HepG2 (cell line): Measurements from ENCODE around the gene ITGA7. TPM values are rescaled to one million over a fixed set of nuclear protein-coding genes. Genes with fewer than 3 reads are reported as not detected.
A peak's percentile ranks its signal among the peaks of the same experiment; 100 is the strongest.

Experiments
- ARID3A ChIP-seq: IDR thresholded peaks from 2 replicates; pipeline ENCODE4 v1.6.1; 2012; ENCODE audit warnings: low read depth, low read length, improper control_type of control experiment
- BCLAF1 ChIP-seq: fragments of 450-650 bp; IDR thresholded peaks from 2 replicates; pipeline ENCODE4 v1.6.1; 2017; ENCODE audit warnings: mild to moderate bottlenecking
- CAMTA2 ChIP-seq: sonication (generic); formaldehyde crosslinking; IDR thresholded peaks from 2 replicates; pipeline ENCODE4 v1.4.0; 2020; ENCODE audit warnings: mild to moderate bottlenecking, missing genetic modification reagents, borderline replicate concordance
- GLI4 ChIP-seq: sonication (generic); formaldehyde crosslinking; IDR thresholded peaks from 2 replicates; pipeline ENCODE4 v1.5.1; 2020; ENCODE audit warnings: missing genetic modification reagents, mild to moderate bottlenecking, moderate library complexity, borderline replicate concordance
- HNRNPUL1 ChIP-seq: fragments of 200-400 bp; formaldehyde crosslinking; IDR thresholded peaks from 2 replicates; pipeline ENCODE4 v1.6.1; 2017; ENCODE audit warnings: low read depth, mild to moderate bottlenecking, low read length, moderate library complexity
- JUND ChIP-seq: sonication (generic); formaldehyde crosslinking; IDR thresholded peaks from 2 replicates; pipeline ENCODE4 v1.8.0; 2022; ENCODE audit warnings: mild to moderate bottlenecking, missing genetic modification reagents
- NCOA5 ChIP-seq: sonication (generic); formaldehyde crosslinking; IDR thresholded peaks from 2 replicates; pipeline ENCODE4 v1.4.0; 2020; ENCODE audit warnings: missing genetic modification reagents
- RAD51 ChIP-seq: fragments of 450-650 bp; IDR thresholded peaks from 2 replicates; pipeline ENCODE4 v1.6.1; 2016; ENCODE audit warnings: borderline replicate concordance
- RORA ChIP-seq: sonication (generic); formaldehyde crosslinking; IDR thresholded peaks from 2 replicates; pipeline ENCODE4 v1.5.0; 2020; ENCODE audit warnings: mild to moderate bottlenecking, missing genetic modification reagents, moderate library complexity
- SIX1 ChIP-seq: sonication (generic); formaldehyde crosslinking; IDR thresholded peaks from 2 replicates; pipeline ENCODE4 v1.4.0; 2020; ENCODE audit warnings: missing genetic modification reagents, borderline replicate concordance
- TBL1XR1 ChIP-seq: fragments of 150-350 bp; IDR thresholded peaks from 2 replicates; pipeline ENCODE4 v1.6.1; 2014; ENCODE audit warnings: borderline replicate concordance, low read length; ENCODE audit not compliant: partially characterized antibody
- TIGD3 ChIP-seq: sonication (generic); formaldehyde crosslinking; IDR thresholded peaks from 2 replicates; pipeline ENCODE4 v1.5.1; 2020; ENCODE audit warnings: mild to moderate bottlenecking, missing genetic modification reagents, borderline replicate concordance
- ZKSCAN1 ChIP-seq: fragments of 150-350 bp; IDR thresholded peaks from 2 replicates; pipeline ENCODE4 v1.6.1; 2014; ENCODE audit warnings: low read length
- ZNF138 ChIP-seq: sonication (generic); formaldehyde crosslinking; IDR thresholded peaks from 2 replicates; pipeline ENCODE4 v1.5.0; 2020; ENCODE audit warnings: mild to moderate bottlenecking, low read depth, missing genetic modification reagents
- ZSCAN22 ChIP-seq: sonication (generic); formaldehyde crosslinking; IDR thresholded peaks from 2 replicates; pipeline ENCODE4 v1.4.0; 2020; ENCODE audit warnings: mild to moderate bottlenecking, missing genetic modification reagents
- polyA plus RNA-seq, 8 experiments: library from polyadenylated mRNA; depleted of rRNA in 3 of 8; stranded (reverse) in 7 of 8; unstranded in 1 of 8; fragments of >200 nt; fragmentation: Illumina TruSeq in 4 of 8; extraction: Trizol in 4 of 8; gene quantifications; 2 replicates each; pipeline versions ENCODE4 v1.2.1 to v1.2.3, GENCODE V29; 2011 to 2016; ENCODE audit warnings: low read depth in 4 of 8, missing spikeins in 1 of 8, mixed read lengths in 1 of 8; ENCODE audit not compliant: insufficient read depth in 1 of 8
- total RNA-seq, 5 experiments: library from RNA; depleted of rRNA; stranded (reverse); fragments of >200 nt; fragmentation: Illumina TruSeq; extraction: Trizol; gene quantifications; 2 replicates each; pipeline ENCODE4 v1.2.3, GENCODE V29; 2016; ENCODE audit warnings: low read depth in 1 of 5

Gene ITGA7
- total and polyA plus RNA-seq, 2 of the 13 experiments (the other 11 are each of a cell fraction or from before 2014, with no cell fraction given): 0.65 to 0.75 TPM

- TF ChIP-seq HNRNPUL1 (no peak), CAMTA2 (CRISPR knock-in tag) (no peak), TIGD3 (no peak), ZNF138 (CRISPR knock-in tag) (no peak), GLI4 (CRISPR knock-in tag) (0 out of 2 replicates have a peak, but pooled peaks have one; percentile 32), JUND (CRISPR knock-in tag) (no peak), ZKSCAN1 (no peak), RORA (CRISPR knock-in tag) (no peak), ARID3A (no peak), ZSCAN22 (no peak), NCOA5 (CRISPR knock-in tag) (no peak), TBL1XR1 (peak; percentile 35), BCLAF1 (no peak), SIX1 (CRISPR knock-in tag) (no peak), RAD51 (peak; percentile 99)
Observed at GRCh38 chr12:55715833-55716581, 8.3 kb upstream of the ITGA7 start, which contains the start of gene BLOC1S1 (continued).
